NCI-H2196 treated with DMSO at 0.1 percent for 48 hours (cell line): ENCODE data around the gene ACTR5.

Experiments
- DNase-seq: peaks from one replicate; lab custom pipeline; 2025; ENCODE audit not compliant: unreplicated experiment; lab: John Stamatoyannopoulos, UW

The ACTR5 gene

DNA sequence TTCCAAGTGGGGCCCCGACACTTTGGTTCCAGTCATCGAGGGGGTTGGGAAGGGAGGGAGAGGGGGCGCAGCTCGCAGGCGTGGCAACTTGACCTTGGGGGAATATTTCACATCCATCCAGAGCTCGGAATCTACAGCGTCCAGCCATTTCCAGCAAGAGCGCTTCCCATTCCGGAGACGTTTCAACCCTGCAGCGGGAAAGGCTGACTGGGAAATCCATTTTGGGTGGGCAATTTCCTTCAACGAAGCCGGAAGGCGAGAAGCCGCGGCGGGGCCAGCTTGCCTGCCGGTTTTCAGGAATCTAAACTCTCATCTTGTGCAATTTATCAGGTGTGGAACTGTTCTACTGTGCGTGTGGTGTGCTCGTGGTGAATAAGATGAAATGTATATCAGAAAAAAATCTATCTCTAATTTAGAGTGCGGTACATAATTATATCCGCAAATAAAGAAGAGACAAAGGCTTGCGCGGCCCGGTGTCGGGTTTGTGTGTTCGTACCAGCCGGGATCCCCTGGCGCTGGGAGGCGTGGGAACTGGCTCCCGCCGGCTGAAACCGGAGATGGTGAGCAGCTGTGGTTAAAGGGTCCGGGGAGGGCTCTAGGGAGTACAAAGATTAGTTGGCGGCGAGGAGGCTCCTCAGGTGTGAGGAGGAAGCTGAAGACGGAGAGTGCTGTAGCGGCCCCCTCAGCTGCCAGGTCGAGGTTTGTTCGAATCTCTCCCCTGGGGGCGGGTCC lies 19.2 kb upstream of the ACTR5 start:
- DNase-seq, result no peak

GRCh38 chr20:38729767-38730166 lies 18.5 kb upstream of the ACTR5 start:
- no peak for DNase-seq

- DNase-seq, result no peak
Observed at GRCh38 chr20:38730167-38730988, 17.9 kb upstream of the ACTR5 start.

DNA sequence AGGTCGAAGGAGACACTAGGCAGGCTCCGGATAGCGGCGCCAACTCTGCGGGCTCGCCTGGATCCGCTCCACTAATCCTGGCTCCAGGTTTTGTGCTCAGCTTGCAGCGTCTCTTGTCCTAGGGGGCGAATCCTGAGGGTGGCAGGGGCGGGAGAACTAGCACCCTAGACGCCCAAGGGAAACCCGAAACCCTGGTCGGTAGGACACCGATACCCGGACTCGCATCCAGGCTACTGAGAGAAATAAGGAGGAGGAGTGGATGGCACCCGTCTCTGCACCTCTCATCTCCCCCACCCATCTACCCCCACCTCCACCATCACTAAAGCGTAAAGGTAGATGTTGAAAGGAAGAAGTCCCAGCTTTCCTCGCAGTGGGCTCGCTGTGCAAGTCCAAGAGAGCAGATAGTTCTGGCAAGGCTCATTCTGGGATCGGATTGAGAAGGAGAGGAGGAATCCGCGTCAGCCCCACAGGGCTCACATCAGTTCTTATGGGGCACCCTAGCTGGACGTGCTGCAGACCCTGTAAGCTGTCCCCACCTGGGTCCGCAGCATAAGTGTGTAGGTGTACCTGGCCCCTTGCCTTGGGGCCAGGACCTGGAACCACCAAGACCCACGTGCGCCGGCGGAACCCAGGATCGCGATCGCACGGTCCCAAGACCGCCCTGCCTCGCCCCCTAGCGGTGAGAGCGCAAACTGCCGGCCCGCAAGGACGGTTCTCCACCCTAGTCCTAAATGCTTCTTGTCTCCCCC lies 17.1 kb upstream of the ACTR5 start:
- peak; percentile 45 for DNase-seq

DNA sequence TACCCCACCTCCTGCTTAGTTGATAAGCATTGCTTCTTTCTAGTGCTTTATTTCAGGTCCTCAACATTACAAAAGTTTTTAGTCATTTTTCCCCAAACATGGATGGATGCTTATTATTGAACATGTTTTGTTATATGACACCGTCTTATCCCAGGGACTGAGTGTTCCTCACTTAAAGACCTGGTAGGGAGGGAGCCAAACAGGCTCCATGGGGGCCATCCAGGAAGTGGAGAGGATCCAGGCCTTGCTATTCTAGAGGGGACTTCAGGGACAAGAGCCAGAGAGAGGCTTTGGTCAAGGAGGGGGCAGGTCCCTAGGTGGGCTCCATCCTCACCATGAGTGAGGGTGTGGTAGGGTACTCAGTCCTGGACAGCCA lies 16.5 kb upstream of the ACTR5 start:
- DNase-seq, result no peak

GRCh38 chr20:38732981-38733380 lies 15.3 kb upstream of the ACTR5 start:
- no peak for DNase-seq

DNA sequence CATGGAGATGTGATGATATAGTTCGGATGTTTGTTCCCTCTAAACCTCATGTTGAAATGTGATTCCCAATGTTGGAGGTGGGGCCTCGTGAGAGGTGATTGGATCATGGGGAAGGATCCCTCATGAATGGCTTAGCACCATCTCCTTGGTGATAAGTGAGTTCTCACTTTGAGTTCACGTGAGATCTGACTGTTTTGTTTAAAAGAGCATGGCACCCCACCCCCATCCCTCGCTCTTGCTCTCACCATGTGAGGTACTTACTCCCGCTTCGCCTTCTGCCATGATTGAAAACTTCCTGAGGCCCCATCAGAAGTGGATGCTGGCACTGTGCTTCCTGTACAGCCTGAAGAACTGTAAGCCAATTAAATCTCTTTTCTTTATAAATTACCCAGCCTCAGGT lies 13.1 kb upstream of the ACTR5 start:
- no peak for DNase-seq

DNA sequence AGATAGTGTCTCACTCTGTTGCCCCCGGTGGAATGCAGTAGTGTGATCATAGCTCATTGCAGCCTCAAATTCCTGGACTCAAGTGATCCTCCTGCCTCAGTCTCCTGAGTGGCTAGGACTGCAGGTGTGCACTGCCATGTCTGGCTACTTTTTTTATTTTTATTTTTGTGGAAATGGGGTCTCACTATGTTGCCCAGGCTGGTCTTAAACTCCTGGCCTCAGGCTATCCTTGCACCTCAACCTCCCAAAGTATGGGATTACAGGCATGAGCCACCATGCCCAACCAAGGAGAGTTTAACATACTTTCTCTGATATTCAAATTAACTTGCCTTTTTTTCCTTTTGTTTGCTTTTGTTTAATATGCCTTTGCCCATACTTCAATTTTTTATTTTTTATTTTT lies 10.4 kb upstream of the ACTR5 start:
- DNase-seq, result no peak

DNA sequence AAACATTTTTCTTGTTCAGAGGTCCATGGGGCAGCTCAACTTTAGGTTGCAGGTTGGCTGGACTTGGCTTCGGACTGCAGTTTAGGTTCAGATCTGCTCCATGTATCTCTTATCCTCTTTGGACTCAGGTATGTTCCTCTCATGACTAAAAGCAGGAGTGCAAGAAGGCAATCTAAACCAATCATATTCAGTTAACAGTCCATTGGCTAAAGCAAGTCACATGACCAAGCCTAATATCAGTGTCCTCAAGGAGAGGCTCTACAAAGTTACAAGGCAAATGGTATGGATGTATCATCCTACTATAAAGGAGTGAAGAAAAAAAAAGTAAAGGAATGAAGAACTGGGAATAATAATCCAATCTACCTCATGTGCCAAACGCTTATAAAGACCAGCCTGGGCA lies 2.5 kb upstream of the ACTR5 start:
- no peak for DNase-seq

DNA sequence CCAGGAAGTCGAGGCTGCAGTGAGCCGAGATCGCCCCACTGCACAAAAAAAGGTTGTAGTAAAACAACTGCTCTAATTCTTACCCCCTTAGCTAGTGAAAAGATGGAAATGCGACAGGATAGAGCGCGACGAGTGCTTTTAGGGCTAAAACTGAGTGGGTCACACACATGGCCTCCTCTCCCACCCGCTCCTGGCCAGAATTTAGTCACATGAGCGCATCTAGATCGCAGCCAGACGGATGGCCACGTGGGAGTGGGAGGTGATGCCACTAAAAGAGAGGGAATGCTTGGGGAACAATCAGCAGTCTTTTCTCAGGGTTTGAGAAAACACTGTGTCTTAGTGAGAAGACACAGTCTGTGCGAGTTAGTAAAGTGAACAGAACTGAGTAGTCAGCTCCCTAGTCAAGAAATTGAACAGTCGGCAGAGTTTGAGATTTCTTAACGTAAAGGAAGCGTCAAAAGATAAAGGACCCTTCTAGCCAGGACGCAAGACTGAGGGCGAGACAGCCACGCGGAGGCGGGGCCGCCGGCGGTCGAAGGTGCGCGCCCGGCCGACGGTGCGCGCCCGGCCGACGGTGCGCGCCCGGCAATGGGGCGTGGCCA lies 664 bp upstream of the ACTR5 start:
- no peak for DNase-seq

- DNase-seq, result no peak
Observed at GRCh38 chr20:38748861-38749149, 545 bp downstream of the ACTR5 start.

- no peak for DNase-seq
Observed at GRCh38 chr20:38751360-38751976, 3.2 kb downstream of the ACTR5 start.

DNA sequence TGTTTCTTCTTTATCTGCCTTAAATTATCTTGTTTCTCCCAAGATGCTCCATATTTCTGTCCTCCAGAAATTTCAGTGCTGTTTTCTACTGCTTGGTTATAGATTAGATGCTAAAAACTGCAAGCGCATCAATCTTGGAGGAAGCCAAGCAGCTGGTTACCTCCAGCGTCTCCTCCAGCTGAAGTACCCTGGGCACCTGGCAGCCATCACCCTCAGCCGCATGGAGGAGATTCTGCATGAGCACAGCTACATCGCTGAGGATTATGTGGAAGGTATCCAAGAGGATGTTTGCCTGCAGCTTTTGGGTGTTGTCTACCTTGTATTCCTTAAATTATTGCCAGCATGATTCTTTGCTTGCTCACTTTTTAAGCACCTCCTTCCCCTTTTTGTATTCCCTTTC lies 3.8 kb downstream of the ACTR5 start:
- DNase-seq, result no peak

- no peak for DNase-seq
Observed at GRCh38 chr20:38754924-38755323, 6.7 kb downstream of the ACTR5 start.

- no peak for DNase-seq
Observed at GRCh38 chr20:38755324-38755910, 7.2 kb downstream of the ACTR5 start.

- DNase-seq, result no peak
Observed at GRCh38 chr20:38757145-38757775, 9.0 kb downstream of the ACTR5 start.

GRCh38 chr20:38759106-38759505 lies 10.8 kb downstream of the ACTR5 start:
- DNase-seq, result no peak

DNA sequence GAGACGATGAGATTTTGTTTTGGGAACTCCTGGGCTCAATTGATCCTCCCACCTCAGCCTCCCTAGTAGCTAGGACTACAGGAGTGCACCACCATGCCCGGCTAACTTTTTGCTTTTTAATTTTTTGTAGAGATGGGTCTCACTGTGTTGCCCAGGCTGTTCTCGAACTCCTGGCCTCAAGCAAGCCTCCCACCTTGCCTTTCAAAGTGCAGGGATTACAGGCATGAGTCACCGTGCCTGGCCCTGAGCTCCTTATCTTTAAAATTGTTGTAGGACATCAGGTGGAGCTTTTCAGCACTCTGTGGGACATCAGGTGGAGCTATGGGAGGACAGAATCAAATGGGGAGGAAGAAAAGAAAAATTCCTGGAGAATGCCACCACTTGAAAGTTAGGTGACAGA lies 12.7 kb downstream of the ACTR5 start:
- no peak for DNase-seq

DNA sequence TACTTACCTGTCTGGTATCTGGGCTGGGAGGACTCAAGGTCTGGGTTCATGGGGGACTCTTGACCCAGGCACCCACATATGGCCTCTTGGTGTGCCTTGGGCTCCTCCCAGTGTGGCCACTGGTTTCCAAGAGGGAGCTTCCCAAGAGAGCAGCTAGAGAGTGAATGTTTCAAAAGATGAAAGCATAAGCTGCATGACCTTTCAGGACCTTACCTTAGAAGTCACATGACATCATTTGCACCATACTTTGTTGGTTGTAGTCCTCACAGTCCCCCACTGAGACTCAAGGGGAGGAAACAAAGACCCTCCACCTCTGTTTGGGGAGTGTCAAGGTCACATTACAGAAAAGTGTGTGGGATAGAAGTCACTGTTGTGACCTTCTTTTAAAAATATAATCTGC lies 13.9 kb downstream of the ACTR5 start:
- DNase-seq, result no peak

GRCh38 chr20:38763616-38764015 lies 15.4 kb downstream of the ACTR5 start:
- DNase-seq, result no peak
